Panc1 (cell line): ENCODE data around the gene SLC12A3. TPM values are rescaled to one million over a fixed set of nuclear protein-coding genes. Genes with fewer than 3 reads are reported as not detected.

ENCODE experiments used
- ATAC-seq: fragments of 200-7000 bp; cut with Tn5 transposase; 2 replicates; pipeline ENCODE4 v1.9.1; 2020; ENCODE audit warnings: mild to moderate bottlenecking, moderate library complexity
- BruUV-seq: library from RNA; stranded (reverse); fragments of 400-500 nt; replicated peaks from 2 replicates; lab custom pipeline; 2021; lab: Mats Ljungman, UMichigan
- CTCF ChIA-PET: fragments of 300-600 bp; sonication (Branson Sonifier 250); formaldehyde crosslinking; loops from one replicate; lab custom pipeline; 2022; ENCODE audit warnings: antibody characterized with exemption; lab: Charles Lee
- POLR2A ChIA-PET: fragments of 300-600 bp; sonication (Branson Sonifier 250); formaldehyde crosslinking; loops from one replicate; lab custom pipeline; 2022; ENCODE audit warnings: antibody characterized with exemption; lab: Charles Lee
- DNase-seq: peaks from one replicate; pipeline ENCODE4 v3.0.0-alpha.2; 2010; ENCODE audit warnings: low read depth, low spot score
- H3K27ac ChIP-seq: 2 replicates; pipeline ENCODE4 v1.5.1; 2011; ENCODE audit warnings: mild to moderate bottlenecking, low read length, inconsistent platforms
- H3K27me3 ChIP-seq: fragments of 200-500 bp; sonication (Bioruptor generic); 2 replicates; pipeline ENCODE4 v1.6.0; 2014; ENCODE audit warnings: low read length, inconsistent platforms; ENCODE audit not compliant: control insufficient read depth, insufficient read depth
- H3K36me3 ChIP-seq: fragments of 200-500 bp; sonication (Bioruptor generic); 2 replicates; pipeline ENCODE4 v1.5.1; 2014; ENCODE audit warnings: inconsistent platforms, mild to moderate bottlenecking, low read length, moderate library complexity; ENCODE audit not compliant: control insufficient read depth, insufficient read depth
- H3K4me1 ChIP-seq: 2 replicates; pipeline ENCODE4 v1.5.1; 2011; ENCODE audit warnings: inconsistent platforms, mild to moderate bottlenecking, low read length, moderate library complexity; ENCODE audit not compliant: control insufficient read depth, insufficient read depth
- H3K4me3 ChIP-seq, 2 experiments: 2 replicates each; pipeline ENCODE4 v1.5.1; 2011 to 2012; ENCODE audit warnings: low read depth in 2 of 2, low read length in 2 of 2, mild to moderate bottlenecking in 2 of 2, inconsistent platforms in 1 of 2, moderate library complexity in 1 of 2
- H3K9me3 ChIP-seq: fragments of 200-500 bp; sonication (Bioruptor generic); 2 replicates; pipeline ENCODE4 v1.5.1; 2014; ENCODE audit warnings: low read depth, mild to moderate bottlenecking, inconsistent platforms, low read length, moderate library complexity; ENCODE audit not compliant: control insufficient read depth, insufficient read depth
- CTCF ChIP-seq: fragments of 450-650 bp; IDR thresholded peaks from 2 replicates; pipeline ENCODE4 v1.5.1; 2017; ENCODE audit warnings: mild to moderate bottlenecking
- POLR2AphosphoS5 ChIP-seq: IDR thresholded peaks from 2 replicates; pipeline ENCODE4 v1.6.1; 2012; ENCODE audit warnings: mild to moderate bottlenecking, low read depth, low read length, moderate library complexity
- REST ChIP-seq, 2 experiments: IDR thresholded peaks; 2 replicates each; pipeline ENCODE4 v1.6.1; 2011 to 2012; ENCODE audit warnings: low read depth in 2 of 2, control low read depth in 1 of 2, low read length in 1 of 2, mild to moderate bottlenecking in 1 of 2, moderate library complexity in 1 of 2; ENCODE audit not compliant: insufficient read depth in 1 of 2
- SIN3A ChIP-seq: IDR thresholded peaks from 2 replicates; pipeline ENCODE4 v1.6.1; 2012; ENCODE audit warnings: low read depth, mild to moderate bottlenecking, low read length, moderate library complexity, borderline replicate concordance; ENCODE audit not compliant: insufficient read depth
- TCF7L2 ChIP-seq: IDR thresholded peaks from 2 replicates; pipeline ENCODE4 v1.6.1; 2011; ENCODE audit warnings: mild to moderate bottlenecking, low read depth, low read length, inconsistent platforms
- in situ Hi-C: cut with HindIII; loops from 2 replicates; pipeline ENCODE4 v1.10.0; 2016; ENCODE audit warnings: low sequenced_read_pairs, low pct_unique_long_range_greater_than_20kb
- intact Hi-C: fragments of 100-400 bp; cut with micrococcal nuclease; formaldehyde crosslinking; loops from one replicate; pipeline ENCODE4 v1.10.0; 2022; ENCODE audit not compliant: unreplicated experiment
- total RNA-seq: library from RNA; stranded (reverse); gene quantifications from one replicate; pipeline ENCODE4 v1.2.1, GENCODE V29; 2021; ENCODE audit not compliant: unreplicated experiment

SLC12A3 gene
- total RNA-seq, 1 experiment from 2014 or later = 0.15 TPM

GRCh38 chr16:56944954-56945839 is 80.2 kb downstream of the SLC12A3 start:
- ChIA-PET POLR2A (interaction anchor here (0.6 kb wide), 1 partner anchor 18 kb away, joined by 3 read pairs; no protein-coding TSS in a partner anchor), CTCF (interaction anchor here (0.6 kb wide), 1 partner anchor 108 kb away, joined by 3 read pairs; no protein-coding TSS in a partner anchor)
- Histone ChIP-seq H3K4me3 (no peak overlapping the region), H3K27me3 (no peaks in the 10 kb centered on the region), H3K27ac (no peak overlapping the region), H3K36me3 (peaks cover 9% of the 10 kb centered on the region), H3K4me1 (no peaks in the 10 kb centered on the region; the same call in 1 of the 2 replicates), H3K9me3 (no peaks in the 10 kb centered on the region)
- DNase-seq (no peak), ATAC-seq (no peak)
- intact Hi-C loops = no loop called here
- in situ Hi-C loops = no loop called here
- TF ChIP-seq POLR2AphosphoS5 = no peak
- TF ChIP-seq TCF7L2 = no peak
- BruUV-seq = no TSS peak

GRCh38 chr16:56945847-56946527 is 81.0 kb downstream of the SLC12A3 start:
- in situ Hi-C loops = no loop called here
- no peaks in the 10 kb centered on the region; the same call in 1 of the 2 replicates for H3K4me1 ChIP-seq
- DNase-seq (no peak), ATAC-seq (no peak)
- no peaks in the 10 kb centered on the region for H3K27me3 ChIP-seq
- POLR2A ChIA-PET = no interaction called here
- peaks cover 9% of the 10 kb centered on the region for H3K36me3 ChIP-seq
- intact Hi-C loops = no loop called here
- TF ChIP-seq TCF7L2 (no peak), POLR2AphosphoS5 (no peak), CTCF (no peak), REST (IDR thresholded peaks at IDR 0.05; ENCODE audit: insufficient read depth in 1 of 2, low read depth in 2 of 2, low read length in 1 of 2) (no peak), SIN3A (no peak)
- H3K9me3 ChIP-seq = no peaks in the 10 kb centered on the region
- no TSS peak for BruUV-seq
- CTCF ChIA-PET = interaction anchor here (0.6 kb wide), 1 partner anchor 107 kb away, joined by 3 read pairs; no protein-coding TSS in a partner anchor
- no peak overlapping the region for H3K27ac ChIP-seq
- H3K4me3 ChIP-seq = no peak overlapping the region
